Measurements from ENCODE around the gene TIGIT. TPM values are rescaled to one million over a fixed set of nuclear protein-coding genes. Genes with fewer than 3 reads are reported as not detected.
"Not testable (repeated sequence)": the region's sequence is repeated elsewhere in the genome, so short reads cannot be mapped to it uniquely, and the experiment has no call there.

Gene TIGIT
- total RNA-seq, 1 experiment from 2014 or later = not detected

DNA sequence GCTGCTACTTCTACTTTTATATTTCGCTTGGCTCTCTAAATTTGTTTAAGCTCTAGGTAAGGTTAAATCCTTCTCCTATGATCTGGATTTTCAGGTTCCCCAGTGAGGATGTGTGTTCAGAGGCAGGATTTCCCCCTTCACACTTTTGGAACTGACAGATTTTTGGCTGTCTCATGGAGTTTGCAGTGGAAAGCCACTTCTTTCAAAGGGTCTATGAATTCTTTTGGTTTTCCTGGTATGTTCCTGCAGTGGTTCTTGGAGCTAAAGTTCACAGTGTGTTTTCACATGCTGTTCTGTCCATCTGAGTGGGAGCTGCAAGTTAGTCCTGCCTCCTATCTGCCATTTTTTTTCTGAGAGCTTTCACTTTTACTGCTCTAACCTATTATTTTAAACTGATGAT lies 21.6 kb upstream of the TIGIT start:
- Histone ChIP-seq H3K4me1 (replicated peaks; ENCODE audit: insufficient read depth) (no peaks in the 10 kb centered on the region), H3K27me3 (ENCODE audit: insufficient read depth, low read depth) (no peaks in the 10 kb centered on the region), H4K20me1 (ENCODE audit: insufficient read depth) (no peaks in the 10 kb centered on the region), H3K9me3 (ENCODE audit: insufficient read depth, low read depth) (no peaks in the 10 kb centered on the region), H3K4me3 (no peak overlapping the region), H3K79me2 (ENCODE audit: low read depth) (no peaks in the 10 kb centered on the region), H3K4me2 (no peak overlapping the region), H3F3A (ENCODE audit: insufficient read depth, low read depth) (no peaks in the 10 kb centered on the region), H2AFZ (no peak overlapping the region), H3K36me3 (ENCODE audit: low read depth) (no peaks in the 10 kb centered on the region), H3K9me2 (ENCODE audit: insufficient read depth) (no peaks in the 10 kb centered on the region), H3K27ac (no peak overlapping the region)
- no peak for DNase-seq
- TF ChIP-seq EZH2 (IDR thresholded peaks at IDR 0.05; ENCODE audit: low read depth) = no peak
- TF ChIP-seq, protein P1, sequence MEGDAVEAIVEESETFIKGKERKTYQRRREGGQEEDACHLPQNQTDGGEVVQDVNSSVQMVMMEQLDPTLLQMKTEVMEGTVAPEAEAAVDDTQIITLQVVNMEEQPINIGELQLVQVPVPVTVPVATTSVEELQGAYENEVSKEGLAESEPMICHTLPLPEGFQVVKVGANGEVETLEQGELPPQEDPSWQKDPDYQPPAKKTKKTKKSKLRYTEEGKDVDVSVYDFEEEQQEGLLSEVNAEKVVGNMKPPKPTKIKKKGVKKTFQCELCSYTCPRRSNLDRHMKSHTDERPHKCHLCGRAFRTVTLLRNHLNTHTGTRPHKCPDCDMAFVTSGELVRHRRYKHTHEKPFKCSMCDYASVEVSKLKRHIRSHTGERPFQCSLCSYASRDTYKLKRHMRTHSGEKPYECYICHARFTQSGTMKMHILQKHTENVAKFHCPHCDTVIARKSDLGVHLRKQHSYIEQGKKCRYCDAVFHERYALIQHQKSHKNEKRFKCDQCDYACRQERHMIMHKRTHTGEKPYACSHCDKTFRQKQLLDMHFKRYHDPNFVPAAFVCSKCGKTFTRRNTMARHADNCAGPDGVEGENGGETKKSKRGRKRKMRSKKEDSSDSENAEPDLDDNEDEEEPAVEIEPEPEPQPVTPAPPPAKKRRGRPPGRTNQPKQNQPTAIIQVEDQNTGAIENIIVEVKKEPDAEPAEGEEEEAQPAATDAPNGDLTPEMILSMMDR (conservative IDR thresholded peaks at IDR 0.05) = no peak
- intact Hi-C loops (cut with micrococcal nuclease; ENCODE audit: unreplicated experiment) = no loop called here
- POLR2A ChIA-PET (ENCODE audit: unreplicated experiment) = no interaction called here
- no TSS peak for BruUV-seq (replicated peaks)
- CTCF ChIA-PET = no interaction called here

DNA sequence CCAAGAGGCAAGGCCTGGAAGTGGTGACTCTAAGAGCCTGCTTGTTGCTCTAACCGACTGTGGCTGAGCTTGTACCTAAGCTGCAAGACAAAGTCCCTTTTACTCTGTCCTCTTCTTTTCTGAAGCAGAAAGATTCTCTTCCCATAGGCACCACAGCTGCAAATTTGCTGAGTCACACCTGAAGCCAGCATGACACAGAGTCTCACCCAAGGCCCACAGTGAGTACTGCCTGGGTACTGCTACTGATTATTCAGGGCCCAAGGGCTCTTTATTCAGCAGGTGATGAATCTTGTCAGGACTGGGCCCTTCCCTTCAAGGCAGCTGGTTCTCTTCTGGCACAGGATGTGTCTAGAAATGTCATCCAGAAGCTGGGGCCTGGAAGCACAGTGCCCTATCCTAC lies 18.9 kb upstream of the TIGIT start:
- ChIA-PET CTCF (no interaction called here), POLR2A (ENCODE audit: unreplicated experiment) (no interaction called here)
- no peaks in the 10 kb centered on the region for H3K9me2 ChIP-seq (ENCODE audit: insufficient read depth)
- DNase-seq = no peak
- H3K4me2 ChIP-seq = no peak overlapping the region
- intact Hi-C loops (cut with micrococcal nuclease; ENCODE audit: unreplicated experiment) = no loop called here
- no peak overlapping the region for H3K27ac ChIP-seq
- no peaks in the 10 kb centered on the region for H4K20me1 ChIP-seq (ENCODE audit: insufficient read depth)
- no peaks in the 10 kb centered on the region for H3F3A ChIP-seq (ENCODE audit: insufficient read depth, low read depth)
- no peaks in the 10 kb centered on the region for H3K27me3 ChIP-seq (ENCODE audit: insufficient read depth, low read depth)
- H3K9me3 ChIP-seq (ENCODE audit: insufficient read depth, low read depth) = no peaks in the 10 kb centered on the region
- H2AFZ ChIP-seq = 0 out of 2 replicates have a peak overlapping the region, but pooled peaks have one; percentile 22
- BruUV-seq (replicated peaks) = no TSS peak
- H3K36me3 ChIP-seq (ENCODE audit: low read depth) = no peaks in the 10 kb centered on the region
- H3K4me3 ChIP-seq = no peak overlapping the region
- no peaks in the 10 kb centered on the region for H3K79me2 ChIP-seq (ENCODE audit: low read depth)
- H3K4me1 ChIP-seq (replicated peaks; ENCODE audit: insufficient read depth) = no peaks in the 10 kb centered on the region
- TF ChIP-seq, protein P1 (conservative IDR thresholded peaks at IDR 0.05) = no peak
- TF ChIP-seq EZH2 (IDR thresholded peaks at IDR 0.05; ENCODE audit: low read depth) = no peak

DNA sequence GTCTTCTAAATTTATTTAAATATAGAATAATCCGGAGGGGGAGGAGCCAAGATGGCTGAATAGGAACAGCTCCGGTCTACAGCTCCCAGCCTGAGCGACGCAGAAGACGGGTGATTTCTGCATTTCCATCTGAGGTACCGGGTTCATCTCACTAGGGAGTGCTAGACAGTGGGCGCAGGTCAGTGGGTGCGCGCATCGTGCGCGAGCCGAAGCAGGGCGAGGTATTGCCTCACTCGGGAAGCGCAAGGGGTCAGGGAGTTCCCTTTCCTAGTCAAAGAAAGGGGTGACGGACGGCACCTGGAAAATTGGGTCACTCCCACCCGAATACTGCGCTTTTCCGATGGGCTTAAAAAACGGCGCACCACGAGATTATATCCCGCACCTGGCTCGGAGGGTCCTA lies 17.0 kb upstream of the TIGIT start:
- BruUV-seq (replicated peaks); POLR2A ChIA-PET (ENCODE audit: unreplicated experiment); H3K9me3 ChIP-seq (ENCODE audit: insufficient read depth, low read depth): not testable (repeated sequence)

DNA sequence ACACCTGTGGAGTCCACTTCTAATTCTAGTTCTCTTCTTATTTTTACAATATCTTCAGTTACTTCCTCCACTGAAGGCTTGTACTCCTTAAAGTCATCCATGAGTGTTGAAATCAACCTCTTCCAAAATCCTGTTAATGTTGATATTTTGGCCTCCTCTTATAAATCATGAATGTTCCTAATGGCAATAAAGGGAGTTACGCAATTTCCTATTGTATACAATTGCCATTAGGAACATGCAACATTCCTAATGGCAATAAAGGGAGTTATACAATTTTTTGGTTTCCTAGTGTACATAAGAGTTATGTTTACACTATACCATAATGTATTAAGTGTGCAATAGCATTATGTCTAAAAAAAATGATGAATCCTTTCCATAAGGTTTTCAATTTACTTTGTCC lies 9.2 kb upstream of the TIGIT start:
- TF ChIP-seq EZH2 (IDR thresholded peaks at IDR 0.05; ENCODE audit: low read depth) = no peak
- TF ChIP-seq, protein P1 (conservative IDR thresholded peaks at IDR 0.05) = no peak
- no peak overlapping the region for H3K27ac ChIP-seq
- no peak for DNase-seq
- H3K9me3 ChIP-seq (ENCODE audit: insufficient read depth, low read depth) = no peaks in the 10 kb centered on the region
- intact Hi-C loops (cut with micrococcal nuclease; ENCODE audit: unreplicated experiment) = no loop called here
- H3K4me3 ChIP-seq = no peak overlapping the region
- H3K36me3 ChIP-seq (ENCODE audit: low read depth) = no peaks in the 10 kb centered on the region
- no peaks in the 10 kb centered on the region for H3F3A ChIP-seq (ENCODE audit: insufficient read depth, low read depth)
- CTCF ChIA-PET = no interaction called here
- no peaks in the 10 kb centered on the region for H3K4me1 ChIP-seq (replicated peaks; ENCODE audit: insufficient read depth)
- H3K27me3 ChIP-seq (ENCODE audit: insufficient read depth, low read depth) = no peaks in the 10 kb centered on the region
- H3K9me2 ChIP-seq (ENCODE audit: insufficient read depth) = no peaks in the 10 kb centered on the region; the same call in 1 of the 2 replicates
- H3K79me2 ChIP-seq (ENCODE audit: low read depth) = no peaks in the 10 kb centered on the region
- H4K20me1 ChIP-seq (ENCODE audit: insufficient read depth) = no peaks in the 10 kb centered on the region
- POLR2A ChIA-PET (ENCODE audit: unreplicated experiment) = no interaction called here
- no TSS peak for BruUV-seq (replicated peaks)
- H3K4me2 ChIP-seq = no peak overlapping the region
- no peak overlapping the region for H2AFZ ChIP-seq

More for the DNA sequence above, 17.0 kb upstream of the TIGIT start:
- H3K27ac ChIP-seq; H3K4me1 ChIP-seq (replicated peaks; ENCODE audit: insufficient read depth); H3K27me3 ChIP-seq (ENCODE audit: insufficient read depth, low read depth); H3K4me3 ChIP-seq; H2AFZ ChIP-seq; DNase-seq; H3K9me2 ChIP-seq (ENCODE audit: insufficient read depth); H3F3A ChIP-seq (ENCODE audit: insufficient read depth, low read depth); CTCF ChIA-PET; H3K4me2 ChIP-seq; H3K36me3 ChIP-seq (ENCODE audit: low read depth); H3K79me2 ChIP-seq (ENCODE audit: low read depth); intact Hi-C loops (cut with micrococcal nuclease; ENCODE audit: unreplicated experiment); H4K20me1 ChIP-seq (ENCODE audit: insufficient read depth): not testable (repeated sequence)

All from PC-9 (cell line).